KMS-11 (cell line): ENCODE results near the gene MTREX.

ENCODE experiments used
- H2AFZ ChIP-seq: fragments of 200-600 bp; sonication (generic); 2 replicates; pipeline ENCODE4 v1.6.1; 2016; ENCODE audit warnings: antibody characterized with exemption, mixed run types, low read depth
- H3K27ac ChIP-seq: fragments of 200-600 bp; sonication (generic); 2 replicates; pipeline ENCODE4 v1.6.1; 2016; ENCODE audit warnings: mild to moderate bottlenecking, mixed run types
- H3K27me3 ChIP-seq: fragments of 200-600 bp; sonication (generic); 2 replicates; pipeline ENCODE4 v1.6.1; 2017; ENCODE audit warnings: mild to moderate bottlenecking, low read depth, mixed run types, moderate library complexity; ENCODE audit not compliant: insufficient read depth
- H3K36me3 ChIP-seq: fragments of 200-600 bp; sonication (generic); 2 replicates; pipeline ENCODE4 v1.6.1; 2017; ENCODE audit warnings: mild to moderate bottlenecking, mixed run types; ENCODE audit not compliant: insufficient read depth
- H3K4me1 ChIP-seq: fragments of 200-600 bp; sonication (generic); 2 replicates; pipeline ENCODE4 v1.6.1; 2016; ENCODE audit warnings: mild to moderate bottlenecking, low read depth, mixed run types; ENCODE audit not compliant: poor library complexity, severe bottlenecking
- H3K4me2 ChIP-seq: fragments of 200-600 bp; sonication (generic); 2 replicates; pipeline ENCODE4 v1.7.0; 2016; ENCODE audit warnings: mild to moderate bottlenecking, mixed run types
- H3K4me3 ChIP-seq: fragments of 200-600 bp; sonication (generic); IDR thresholded peaks from 2 replicates; pipeline ENCODE4 v1.6.1; 2017; ENCODE audit warnings: low read depth, low read length, mixed read lengths; ENCODE audit not compliant: insufficient read depth
- H3K79me2 ChIP-seq: fragments of 200-600 bp; sonication (generic); 2 replicates; pipeline ENCODE4 v1.6.1; 2016; ENCODE audit warnings: low read depth, mixed run types; ENCODE audit not compliant: insufficient read depth
- H3K9ac ChIP-seq: fragments of 200-600 bp; sonication (generic); 2 replicates; pipeline ENCODE4 v1.6.1; 2016; ENCODE audit warnings: mild to moderate bottlenecking, mixed run types
- H4K20me1 ChIP-seq: fragments of 200-600 bp; sonication (generic); 2 replicates; pipeline ENCODE4 v1.6.1; 2016; ENCODE audit warnings: mild to moderate bottlenecking, mixed run types; ENCODE audit not compliant: insufficient read depth
- CTCF ChIP-seq: fragments of 200-600 bp; sonication (generic); conservative IDR thresholded peaks from 2 replicates; pipeline ENCODE4 v1.6.1; 2017; ENCODE audit warnings: low read depth, mild to moderate bottlenecking, antibody characterized with exemption, low read length, moderate library complexity, mixed read lengths

The MTREX gene

GRCh38 chr5:55384072-55384471 is 76.3 kb downstream of the MTREX start:
- H4K20me1 ChIP-seq, result no peaks in the 10 kb centered on the region
- no peak overlapping the region for H2AFZ ChIP-seq
- H3K9ac ChIP-seq, result no peak overlapping the region
- H3K4me1 ChIP-seq, result no peaks in the 10 kb centered on the region
- H3K36me3 ChIP-seq, result peaks cover 8% of the 10 kb centered on the region; the same call in 1 of the 2 replicates
- H3K4me3 ChIP-seq, result no peak overlapping the region
- no peaks in the 10 kb centered on the region for H3K27me3 ChIP-seq
- H3K79me2 ChIP-seq, result 0 out of 2 replicates have a peak, but pooled peaks cover 5% of the 10 kb centered on the region
- no peak overlapping the region for H3K4me2 ChIP-seq
- no peak for TF ChIP-seq CTCF
- no peak overlapping the region for H3K27ac ChIP-seq

- no peak overlapping the region for H3K27ac ChIP-seq
- no peak overlapping the region for H3K4me2 ChIP-seq
- H3K36me3 ChIP-seq, result no peaks in the 10 kb centered on the region
- H3K4me1 ChIP-seq, result no peaks in the 10 kb centered on the region
- H3K27me3 ChIP-seq, result no peaks in the 10 kb centered on the region
- H3K79me2 ChIP-seq, result 0 out of 2 replicates have a peak, but pooled peaks cover 5% of the 10 kb centered on the region
- H2AFZ ChIP-seq, result no peak overlapping the region
- TF ChIP-seq CTCF, result no peak
- no peak overlapping the region for H3K4me3 ChIP-seq
- H4K20me1 ChIP-seq, result no peaks in the 10 kb centered on the region
- H3K9ac ChIP-seq, result no peak overlapping the region
These were observed 77.4 kb downstream of the MTREX start for GRCh38 chr5:55385227-55385626.

GRCh38 chr5:55385846-55386245 is 78.1 kb downstream of the MTREX start:
- no peaks in the 10 kb centered on the region for H3K36me3 ChIP-seq
- H3K27me3 ChIP-seq, result no peaks in the 10 kb centered on the region
- H3K4me3 ChIP-seq, result no peak overlapping the region
- H3K79me2 ChIP-seq, result 0 out of 2 replicates have a peak, but pooled peaks cover 5% of the 10 kb centered on the region
- no peaks in the 10 kb centered on the region for H4K20me1 ChIP-seq
- H3K4me1 ChIP-seq, result no peaks in the 10 kb centered on the region
- H3K4me2 ChIP-seq, result no peak overlapping the region
- no peak overlapping the region for H3K9ac ChIP-seq
- TF ChIP-seq CTCF, result no peak
- H3K27ac ChIP-seq, result no peak overlapping the region
- H2AFZ ChIP-seq, result no peak overlapping the region

- no peak overlapping the region for H3K4me3 ChIP-seq
- H4K20me1 ChIP-seq, result no peaks in the 10 kb centered on the region
- no peaks in the 10 kb centered on the region for H3K4me1 ChIP-seq
- H3K4me2 ChIP-seq, result no peak overlapping the region
- H3K36me3 ChIP-seq, result no peaks in the 10 kb centered on the region
- no peak for TF ChIP-seq CTCF
- 0 out of 2 replicates have a peak, but pooled peaks cover 5% of the 10 kb centered on the region for H3K79me2 ChIP-seq
- no peak overlapping the region for H3K9ac ChIP-seq
- H2AFZ ChIP-seq, result no peak overlapping the region
- no peak overlapping the region for H3K27ac ChIP-seq
- no peaks in the 10 kb centered on the region for H3K27me3 ChIP-seq
These were observed 78.6 kb downstream of the MTREX start for GRCh38 chr5:55386356-55386755.

GRCh38 chr5:55387865-55388264 is 80.1 kb downstream of the MTREX start:
- H3K36me3 ChIP-seq, result no peaks in the 10 kb centered on the region
- H4K20me1 ChIP-seq, result no peaks in the 10 kb centered on the region
- H3K4me2 ChIP-seq, result no peak overlapping the region
- H3K9ac ChIP-seq, result no peak overlapping the region
- no peak overlapping the region for H3K27ac ChIP-seq
- no peak overlapping the region for H2AFZ ChIP-seq
- no peaks in the 10 kb centered on the region for H3K4me1 ChIP-seq
- H3K27me3 ChIP-seq, result no peaks in the 10 kb centered on the region
- no peak for TF ChIP-seq CTCF
- H3K79me2 ChIP-seq, result no peaks in the 10 kb centered on the region
- H3K4me3 ChIP-seq, result no peak overlapping the region
